HCT116 (cell line): ENCODE results near the gene TMIE. TPM values are rescaled to one million over a fixed set of nuclear protein-coding genes. Genes with fewer than 3 reads are reported as not detected.
A peak's percentile ranks its signal among the peaks of the same experiment; 100 is the strongest.

Source experiments
- ATAC-seq: fragments of 200-7000 bp; cut with Tn5 transposase; 2 replicates; pipeline ENCODE4 v1.9.1; 2020; ENCODE audit warnings: mild to moderate bottlenecking, moderate library complexity
- BruUV-seq: library from RNA; stranded (reverse); fragments of 400-500 nt; replicated peaks from 2 replicates; lab custom pipeline; 2021; lab: Mats Ljungman, UMichigan
- CTCF ChIA-PET: fragments of 300-600 bp; sonication (Branson Sonifier 250); formaldehyde crosslinking; loops from one replicate; lab custom pipeline; 2021; ENCODE audit warnings: antibody characterized with exemption; lab: Charles Lee
- POLR2A ChIA-PET: fragments of 300-600, 350-600 bp; sonication (Branson Sonifier 250); formaldehyde crosslinking; loops from one replicate; lab custom pipeline; 2021; ENCODE audit warnings: antibody characterized with exemption; lab: Charles Lee
- RAD21 ChIA-PET, 2 experiments: fragments of 300-600 bp; sonication (Branson Sonifier 250); formaldehyde crosslinking; loops; one replicate each; lab custom pipeline; 2023; ENCODE audit warnings: low total read pairs in 2 of 2; ENCODE audit not compliant: uncharacterized antibody in 2 of 2, unreplicated experiment in 2 of 2, low non-redundant PET in 1 of 2; lab: Charles Lee
- DNase-seq: peaks from one replicate; pipeline ENCODE4 v3.0.0-alpha.2; 2010; ENCODE audit warnings: low read depth, low spot score
- H2AFZ ChIP-seq: fragments of 200-600 bp; shearing (Covaris generic), sonication (generic); 2 replicates; pipeline ENCODE4 v1.6.1; 2017; ENCODE audit warnings: low read depth, mixed run types, mixed read lengths, antibody characterized with exemption, low read length; ENCODE audit not compliant: poor library complexity, severe bottlenecking
- H3K27ac ChIP-seq: 2 replicates; pipeline ENCODE4 v1.5.1; 2012; ENCODE audit warnings: low read depth, low read length
- H3K27me3 ChIP-seq: fragments of 200-600 bp; sonication (generic); 2 replicates; pipeline ENCODE4 v1.6.1; 2016; ENCODE audit warnings: mixed run types, low read length, mixed read lengths; ENCODE audit not compliant: insufficient read depth
- H3K36me3 ChIP-seq, 2 experiments: fragments of 200-500 bp in 1 of 2; fragments of 200-600 bp in 1 of 2; sonication (Bioruptor generic) in 1 of 2; sonication (generic) in 1 of 2; 2 replicates each; pipeline versions ENCODE4 v1.5.1 to v1.6.1; 2014 to 2016; ENCODE audit warnings: low read length in 2 of 2, inconsistent platforms in 1 of 2, mixed read lengths in 1 of 2, mixed run types in 1 of 2; ENCODE audit not compliant: insufficient read depth in 2 of 2, control insufficient read depth in 1 of 2
- H3K4me1 ChIP-seq, 2 experiments: fragments of 200-600 bp in 1 of 2; sonication (generic) in 1 of 2; 2 replicates each; pipeline versions ENCODE4 v1.5.1 to v1.6.1; 2012 to 2017; ENCODE audit warnings: low read length in 2 of 2, inconsistent platforms in 1 of 2, mild to moderate bottlenecking in 1 of 2, mixed read lengths in 1 of 2, mixed run types in 1 of 2, moderate library complexity in 1 of 2; ENCODE audit not compliant: insufficient read depth in 2 of 2, control insufficient read depth in 1 of 2
- H3K4me2 ChIP-seq: fragments of 200-600 bp; sonication (generic); 2 replicates; pipeline ENCODE4 v1.6.1; 2017; ENCODE audit warnings: mixed run types, low read length, mixed read lengths
- H3K4me3 ChIP-seq, 2 experiments: fragments of 200-600 bp in 1 of 2; sonication (generic) in 1 of 2; replicated peaks in 1 of 2; 2 replicates each; pipeline ENCODE4 v1.5.1; 2011 to 2016; ENCODE audit warnings: low read length in 2 of 2, control low read depth in 1 of 2, low read depth in 1 of 2, mild to moderate bottlenecking in 1 of 2, mixed read lengths in 1 of 2, mixed run types in 1 of 2
- H3K79me2 ChIP-seq: fragments of 200-600 bp; sonication (generic); 2 replicates; pipeline ENCODE4 v1.6.1; 2017; ENCODE audit warnings: mild to moderate bottlenecking, mixed run types, low read length, moderate library complexity, mixed read lengths; ENCODE audit not compliant: insufficient read depth
- H3K9ac ChIP-seq: fragments of 200-600 bp; sonication (generic); 2 replicates; pipeline ENCODE4 v1.6.1; 2016; ENCODE audit warnings: low read length, mixed read lengths
- H3K9me2 ChIP-seq: fragments of 200-600 bp; sonication (generic), shearing (Covaris generic); 2 replicates; pipeline ENCODE4 v1.6.1; 2017; ENCODE audit warnings: mixed run types, mild to moderate bottlenecking, moderate library complexity; ENCODE audit not compliant: insufficient read depth
- H3K9me3 ChIP-seq, 2 experiments: fragments of 200-500 bp in 1 of 2; fragments of 200-600 bp in 1 of 2; sonication (Bioruptor generic) in 1 of 2; sonication (generic) in 1 of 2; 2 replicates each; pipeline ENCODE4 v1.6.1; 2014 to 2017; ENCODE audit warnings: low read length in 2 of 2, mixed read lengths in 2 of 2, inconsistent platforms in 1 of 2, low read depth in 1 of 2, mild to moderate bottlenecking in 1 of 2, mixed run types in 1 of 2, moderate library complexity in 1 of 2; ENCODE audit not compliant: control insufficient read depth in 1 of 2, insufficient read depth in 1 of 2
- H4K20me1 ChIP-seq: fragments of 200-600 bp; sonication (generic), shearing (Covaris generic); 2 replicates; pipeline ENCODE4 v1.6.1; 2017; ENCODE audit warnings: mixed run types, mild to moderate bottlenecking, moderate library complexity; ENCODE audit not compliant: insufficient read depth
- CEBPB ChIP-seq: IDR thresholded peaks from 2 replicates; pipeline ENCODE4 v1.6.1; 2012; ENCODE audit warnings: low read depth
- CTCF ChIP-seq, 3 experiments: fragments of 200-600 bp in 1 of 3; sonication (generic) in 1 of 3; IDR thresholded peaks in 2 of 3; conservative IDR thresholded peaks in 1 of 3; 2 replicates each; pipeline ENCODE4 v1.5.1; 2012 to 2017; ENCODE audit warnings: low read depth in 2 of 3, low read length in 2 of 3, antibody characterized with exemption in 1 of 3, borderline replicate concordance in 1 of 3, control low read depth in 1 of 3, mild to moderate bottlenecking in 1 of 3, mixed read lengths in 1 of 3, mixed run types in 1 of 3, moderate library complexity in 1 of 3; ENCODE audit not compliant: insufficient read depth in 1 of 3
- POLR2A ChIP-seq: IDR thresholded peaks from 2 replicates; pipeline ENCODE4 v1.7.0; 2011; ENCODE audit warnings: borderline replicate concordance; ENCODE audit not compliant: insufficient read depth, insufficient read length; ENCODE audit errors: extremely low read depth
- RAD21 ChIP-seq: IDR thresholded peaks from 2 replicates; pipeline ENCODE4 v1.6.1; 2012; ENCODE audit warnings: low read depth, mild to moderate bottlenecking
- intact Hi-C: fragments of 100-400 bp; cut with micrococcal nuclease; formaldehyde crosslinking; loops from 2 replicates; pipeline ENCODE4 v1.10.0; 2022
- total RNA-seq: library from RNA; stranded (reverse); gene quantifications from one replicate; pipeline ENCODE4 v1.2.1, GENCODE V29; 2021; ENCODE audit not compliant: unreplicated experiment

The TMIE gene
- total RNA-seq, 1 experiment from 2014 or later = 0.74 TPM

- H2AFZ ChIP-seq = no peak overlapping the region
- peak; percentile 92 for ATAC-seq
- no peak for TF ChIP-seq CEBPB
- peak; percentile 98 for TF ChIP-seq RAD21
- peak; percentile 94 to 96 (median 94) for TF ChIP-seq CTCF (IDR thresholded peaks at IDR 0.05 in 2 of 3, conservative IDR thresholded peaks at IDR 0.05 in 1 of 3; ENCODE audit: borderline replicate concordance in 1 of 3, insufficient read depth in 1 of 3, low read depth in 2 of 3, low read length in 2 of 3)
- no peak for TF ChIP-seq POLR2A
Observed at GRCh38 chr3:46705022-46705530, 3.9 kb downstream of the TMIE start.

More at GRCh38 chr3:46705022-46705530, 3.9 kb downstream of the TMIE start:
- H4K20me1 ChIP-seq = no peaks in the 10 kb centered on the region
- no peaks in the 10 kb centered on the region for H3K9me3 ChIP-seq
- no peak overlapping the region for H3K9ac ChIP-seq
- no peak for DNase-seq
- ChIA-PET CTCF (interaction anchor here (1.3 kb wide), 1 partner anchor 205 kb away, joined by 7 read pairs; no protein-coding TSS in a partner anchor), POLR2A (no interaction called here), RAD21 (no interaction called here)
- H3K27me3 ChIP-seq = no peaks in the 10 kb centered on the region
- intact Hi-C loops = loop anchor here (1.0 to 10.0 kb wide), 6 partner anchors 190 to 1080 kb away; partner anchors contain the start of gene SMARCC1
- no peaks in the 10 kb centered on the region for H3K36me3 ChIP-seq
- no peaks in the 10 kb centered on the region for H3K79me2 ChIP-seq
- no peaks in the 10 kb centered on the region for H3K9me2 ChIP-seq
- no peak overlapping the region for H3K27ac ChIP-seq
- no peak overlapping the region for H3K4me3 ChIP-seq
- BruUV-seq = no TSS peak
- no peak overlapping the region for H3K4me2 ChIP-seq
- peaks cover 7 to 15% of the 10 kb centered on the region in 2 experiments; a peak in 3 of 4 replicates for H3K4me1 ChIP-seq
